Kidney epithelial cell (primary cell): ENCODE data around the gene KIF26B. TPM values are rescaled to one million over a fixed set of nuclear protein-coding genes. Genes with fewer than 3 reads are reported as not detected.
"Not testable (repeated sequence)": the region's sequence is repeated elsewhere in the genome, so short reads cannot be mapped to it uniquely, and the experiment has no call there.

ENCODE experiments used
- DNase-seq: peaks from one replicate; pipeline ENCODE4 v3.0.0-alpha.2; 2010; ENCODE audit warnings: low read depth
- H3K27me3 ChIP-seq: 2 replicates; pipeline ENCODE4 v1.6.0; 2011; ENCODE audit warnings: low read length; ENCODE audit not compliant: control insufficient read depth, insufficient read depth
- H3K36me3 ChIP-seq: 2 replicates; pipeline ENCODE4 v1.5.1; 2011; ENCODE audit warnings: low read length; ENCODE audit not compliant: control insufficient read depth, insufficient read depth
- H3K4me3 ChIP-seq: 2 replicates; pipeline ENCODE4 v1.5.1; 2011; ENCODE audit warnings: low read depth, mild to moderate bottlenecking, control low read depth, low read length
- CTCF ChIP-seq: IDR thresholded peaks from 2 replicates; pipeline ENCODE4 v1.5.1; 2011; ENCODE audit warnings: mild to moderate bottlenecking, moderate library complexity, low read length, control low read depth, inconsistent platforms; ENCODE audit not compliant: insufficient read depth, poor library complexity, severe bottlenecking
- total RNA-seq: library from RNA; depleted of rRNA; stranded (reverse); fragments of >200 nt; gene quantifications from 2 replicates; pipeline ENCODE4 v1.2.3, GENCODE V29; 2015

Gene KIF26B
- total RNA-seq, 1 donor from 2014 or later: 14.6 TPM

- no peak overlapping the region for H3K4me3 ChIP-seq
- TF ChIP-seq CTCF: no peak
- H3K36me3 ChIP-seq: no peaks in the 10 kb centered on the region
- H3K27me3 ChIP-seq: no peaks in the 10 kb centered on the region
- peak; percentile 23 for DNase-seq
Measured at GRCh38 chr1:245707941-245708340, 553.2 kb downstream of the KIF26B start.

- Histone ChIP-seq H3K36me3 (no peaks in the 10 kb centered on the region), H3K27me3 (no peaks in the 10 kb centered on the region), H3K4me3 (no peak overlapping the region)
- DNase-seq: no peak
- TF ChIP-seq CTCF: no peak
Measured at GRCh38 chr1:245710961-245711903, 556.4 kb downstream of the KIF26B start.

GRCh38 chr1:245714027-245714426 is 559.2 kb downstream of the KIF26B start:
- not testable (repeated sequence) for H3K36me3 ChIP-seq, DNase-seq, H3K27me3 ChIP-seq, H3K4me3 ChIP-seq

GRCh38 chr1:245715291-245715701 is 560.5 kb downstream of the KIF26B start:
- Histone ChIP-seq H3K36me3 (no peaks in the 10 kb centered on the region), H3K27me3 (no peaks in the 10 kb centered on the region), H3K4me3 (no peak overlapping the region)
- DNase-seq: peak; percentile 63
- TF ChIP-seq CTCF: no peak

GRCh38 chr1:245715970-245716369 is 561.2 kb downstream of the KIF26B start:
- Histone ChIP-seq H3K36me3 (no peaks in the 10 kb centered on the region), H3K27me3 (no peaks in the 10 kb centered on the region), H3K4me3 (no peak overlapping the region)
- peak; percentile 90 for DNase-seq
- TF ChIP-seq CTCF: no peak

GRCh38 chr1:245716561-245716960 is 561.8 kb downstream of the KIF26B start:
- Histone ChIP-seq H3K36me3 (no peaks in the 10 kb centered on the region), H3K4me3 (no peak overlapping the region), H3K27me3 (no peaks in the 10 kb centered on the region)
- TF ChIP-seq CTCF: no peak
- DNase-seq: no peak
